ENCODE results near the gene TMEM252. TPM values are rescaled to one million over a fixed set of nuclear protein-coding genes. Genes with fewer than 3 reads are reported as not detected.
A peak's percentile ranks its signal among the peaks of the same experiment; 100 is the strongest.

Gene TMEM252
- polyA plus RNA-seq, 10 donors, result 0.70 to 2.2 (median 1.3) TPM

GRCh38 chr9:68545033-68545705 lies 4.5 kb upstream of the TMEM252 start:
- DNase-seq, result no peak

GRCh38 chr9:68541568-68541967 lies 885 bp upstream of the TMEM252 start:
- DNase-seq, result no peak

- no peak for DNase-seq
Observed at GRCh38 chr9:68538200-68538599, 2.5 kb downstream of the TMEM252 start.

- DNase-seq, result no peak
Observed at GRCh38 chr9:68537616-68537880, 3.1 kb downstream of the TMEM252 start.

- DNase-seq, result no peak
Observed at GRCh38 chr9:68536876-68537615, 3.6 kb downstream of the TMEM252 start.

- peak in 1 of 3 donors; percentile 42 for DNase-seq
Observed at GRCh38 chr9:68533678-68534077, 7.0 kb downstream of the TMEM252 start.

- no peak for DNase-seq
Observed at GRCh38 chr9:68532131-68532530, 8.6 kb downstream of the TMEM252 start.

- no peak for DNase-seq
Observed at GRCh38 chr9:68530618-68531017, 10.1 kb downstream of the TMEM252 start.

GRCh38 chr9:68523367-68523936 lies 17.2 kb downstream of the TMEM252 start:
- no peak for DNase-seq

GRCh38 chr9:68522954-68523353 lies 17.7 kb downstream of the TMEM252 start:
- DNase-seq, result no peak

- no peak for DNase-seq
Observed at GRCh38 chr9:68522131-68522530, 18.6 kb downstream of the TMEM252 start.

GRCh38 chr9:68515326-68516017 lies 25.2 kb downstream of the TMEM252 start:
- no peak for DNase-seq

- DNase-seq, result no peak
Observed at GRCh38 chr9:68513981-68514380, 26.7 kb downstream of the TMEM252 start.

GRCh38 chr9:68513385-68513784 lies 27.3 kb downstream of the TMEM252 start:
- DNase-seq, result no peak

- DNase-seq, result no peak
Observed at GRCh38 chr9:68509689-68510088, 31.0 kb downstream of the TMEM252 start.

- no peak for DNase-seq
Observed at GRCh38 chr9:68508547-68508946, 32.1 kb downstream of the TMEM252 start.

GRCh38 chr9:68507806-68508145 lies 32.9 kb downstream of the TMEM252 start:
- no peak for DNase-seq

GRCh38 chr9:68507130-68507805 lies 33.4 kb downstream of the TMEM252 start:
- peak in 2 of 3 donors; percentile 42 to 65 for DNase-seq

GRCh38 chr9:68506551-68506950 lies 34.1 kb downstream of the TMEM252 start:
- no peak for DNase-seq

GRCh38 chr9:68505681-68506409 lies 34.8 kb downstream of the TMEM252 start:
- peak in 1 of 3 donors; percentile 57 for DNase-seq

GRCh38 chr9:68502279-68502678 lies 38.4 kb downstream of the TMEM252 start:
- DNase-seq, result no peak

Data from muscle of back (tissue), 11 donors.